ENCODE results near the gene LIMK1. TPM values are rescaled to one million over a fixed set of nuclear protein-coding genes. Genes with fewer than 3 reads are reported as not detected.

LIMK1 gene
- total and polyA plus RNA-seq, 2 experiments from 2014 or later = 13.0 to 96.5 TPM

- Mint-ChIP-seq H3K27me3 (ENCODE audit: insufficient read depth, low read depth, poor library complexity) (peaks cover 6% of the 10 kb centered on the region), H3K27ac (no peak overlapping the region), H3K9me3 (no peaks in the 10 kb centered on the region), H3K4me1 (no peaks in the 10 kb centered on the region), H3K4me3 (no peak overlapping the region), H3K36me3 (ENCODE audit: low read depth) (peaks cover 70% of the 10 kb centered on the region)
- DNase-seq (ENCODE audit: low spot score) = no peak
- Histone ChIP-seq H3K4me2 (no peak overlapping the region), H3K9me2 (ENCODE audit: insufficient read depth) (no peaks in the 10 kb centered on the region), H3K27ac (ENCODE audit: low read depth) (no peak overlapping the region), H3K4me3 (no peak overlapping the region), H3K79me2 (replicated peaks; ENCODE audit: insufficient read depth) (no peaks in the 10 kb centered on the region), H4K20me1 (replicated peaks; ENCODE audit: insufficient read depth) (no peaks in the 10 kb centered on the region), H3K36me3 (ENCODE audit: insufficient read depth) (peaks cover 8% of the 10 kb centered on the region), H3K4me1 (ENCODE audit: insufficient read depth) (no peaks in the 10 kb centered on the region), H2AFZ (no peak overlapping the region), H3F3A (replicated peaks; ENCODE audit: low read depth) (no peaks in the 10 kb centered on the region), H3K27me3 (ENCODE audit: insufficient read depth) (no peaks in the 10 kb centered on the region)
- no peak for ATAC-seq
- TF ChIP-seq ZNF331 (CRISPR knock-in tag; IDR thresholded peaks at IDR 0.05; ENCODE audit: low read depth) (no peak), EZH2phosphoT487 (IDR thresholded peaks at IDR 0.05; ENCODE audit: unreplicated experiment) (no peak), EZH2 (IDR thresholded peaks at IDR 0.05; ENCODE audit: low read depth, unreplicated experiment) (no peak), POLR2AphosphoS5 (IDR thresholded peaks at IDR 0.05; ENCODE audit: low read depth) (no peak), ETS1 (IDR thresholded peaks at IDR 0.05) (no peak), STAT1 (IDR thresholded peaks at IDR 0.05; ENCODE audit: unreplicated experiment) (no peak), JUNB (IDR thresholded peaks at IDR 0.05; ENCODE audit: unreplicated experiment) (no peak), REST (IDR thresholded peaks at IDR 0.05; ENCODE audit: unreplicated experiment) (no peak), NANOG (IDR thresholded peaks at IDR 0.05; ENCODE audit: borderline replicate concordance) (no peak), CREB1 (CRISPR knock-in tag; IDR thresholded peaks at IDR 0.05; ENCODE audit: low read depth) (no peak), ZNF114 (CRISPR knock-in tag; IDR thresholded peaks at IDR 0.05) (no peak), CTCF (conservative IDR thresholded peaks at IDR 0.05; ENCODE audit: low read depth in 2 of 2) (no peak), ZNF462 (CRISPR knock-in tag; IDR thresholded peaks at IDR 0.05) (no peak)
Observed at GRCh38 chr7:74105992-74106391, 22.4 kb downstream of the LIMK1 start.
